ENCODE measurements around the gene TTC9C. TPM values are rescaled to one million over a fixed set of nuclear protein-coding genes. Genes with fewer than 3 reads are reported as not detected.
"Not testable (repeated sequence)": the region's sequence is repeated elsewhere in the genome, so short reads cannot be mapped to it uniquely, and the experiment has no call there.

The TTC9C gene, protein sequence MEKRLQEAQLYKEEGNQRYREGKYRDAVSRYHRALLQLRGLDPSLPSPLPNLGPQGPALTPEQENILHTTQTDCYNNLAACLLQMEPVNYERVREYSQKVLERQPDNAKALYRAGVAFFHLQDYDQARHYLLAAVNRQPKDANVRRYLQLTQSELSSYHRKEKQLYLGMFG
- total RNA-seq = 32.7 and 33.3 TPM in 2 replicates

- Mint-ChIP-seq H3K27ac (peak within 1 kb of the TSS; percentile 99), H3K27me3 (peaks cover 2% of the 10 kb centered on the region), H3K36me3 (ENCODE audit: low read depth) (peaks cover 55% of the 10 kb centered on the region), H3K4me1 (peaks cover 36% of the 10 kb centered on the region), H3K9me3 (no peaks in the 10 kb centered on the region), H3K4me3 (peak within 1 kb of the TSS; percentile 93)
- intact Hi-C loops (cut with micrococcal nuclease) = loop anchor here (1.0 to 5.0 kb wide), 7 partner anchors 56 to 152 kb away; partner anchors contain the start of genes GANAB, LBHD1, NXF1 and SLC3A2
- DNase-seq = peak; percentile 95
Measured at GRCh38 chr11:62728171-62728988, at the start of gene TTC9C. TTC9C (plus strand) TSS chr11:62728486; CDS start chr11:62728849, 363 bp downstream.

DNA sequence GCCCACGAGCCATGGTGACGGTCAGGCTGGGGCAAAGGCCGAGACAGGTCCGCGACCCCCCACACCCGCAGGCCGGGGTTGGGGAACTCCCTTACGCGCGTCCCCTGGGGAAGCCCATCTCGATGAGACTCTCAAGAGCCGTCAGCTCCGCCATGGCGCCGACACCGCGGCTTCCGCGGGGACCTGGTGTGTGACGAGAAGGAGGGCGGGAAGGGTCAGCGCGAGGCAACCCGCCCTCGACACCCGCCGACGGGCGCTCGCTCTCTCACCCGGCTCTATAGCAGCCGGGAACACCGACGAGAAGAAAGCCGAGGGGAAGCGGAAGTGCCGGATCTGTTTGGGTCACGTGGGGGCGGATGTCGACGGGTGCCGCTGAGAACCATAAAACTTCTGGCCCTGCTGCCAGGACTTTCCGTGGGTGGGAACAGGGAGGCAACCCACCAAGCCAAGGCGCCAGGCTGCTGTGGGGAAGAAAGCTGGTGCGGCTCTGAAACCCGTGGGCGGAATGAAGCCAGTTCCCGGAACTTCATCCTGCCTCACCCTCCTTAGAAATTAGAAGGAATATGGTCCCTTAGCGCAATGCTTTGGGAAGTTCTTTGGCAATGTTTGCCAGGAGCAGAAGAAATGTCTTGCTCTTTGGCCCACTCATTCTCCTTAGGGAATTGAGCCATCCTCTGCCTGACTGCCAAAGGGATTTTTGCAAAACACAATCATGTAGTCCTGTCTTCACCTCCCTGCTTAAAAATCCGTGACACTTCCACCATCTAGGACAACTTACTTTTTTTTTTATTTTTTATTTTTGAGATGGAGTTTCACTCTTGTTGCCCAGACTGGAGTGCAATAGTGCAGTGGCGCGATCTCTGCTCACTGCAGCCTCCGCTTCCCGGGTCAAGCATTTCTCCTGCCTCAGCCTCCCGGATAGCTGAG, 49.3 kb upstream of the TTC9C start, which contains the start of gene UBXN1:
Gene UBXN1 (minus strand): TSS at position 304 of the 927 bp plus-strand sequence. CDS start 150 bp downstream, at position 154.
- Mint-ChIP-seq H3K27ac (peak within 1 kb of the TSS; percentile 96), H3K4me3 (peak within 1 kb of the TSS; percentile 85), H3K9me3 (no peaks in the 10 kb centered on the region), H3K27me3 (no peaks in the 10 kb centered on the region), H3K4me1 (peaks cover 27% of the 10 kb centered on the region), H3K36me3 (ENCODE audit: low read depth) (peaks cover 26% of the 10 kb centered on the region)
- intact Hi-C loops (cut with micrococcal nuclease) = loop anchor here (1.0 to 10.0 kb wide), 5 partner anchors 8 to 254 kb away; partner anchors contain the start of genes C11orf98, CSKMT, INTS5 and UQCC3
- peak; percentile 95 for DNase-seq

- intact Hi-C loops (cut with micrococcal nuclease) = no loop called here
- H3K9me3 Mint-ChIP-seq = no peaks in the 10 kb centered on the region
Measured at GRCh38 chr11:62680825-62681240, 47.5 kb upstream of the TTC9C start.

GRCh38 chr11:62682518-62682917, 45.8 kb upstream of the TTC9C start:
- no peak for DNase-seq
- H3K9me3 Mint-ChIP-seq = no peaks in the 10 kb centered on the region
- intact Hi-C loops (cut with micrococcal nuclease) = no loop called here
- H3K27me3 Mint-ChIP-seq = peaks cover 2% of the 10 kb centered on the region
- H3K27ac Mint-ChIP-seq = no peak overlapping the region
- H3K36me3 Mint-ChIP-seq (ENCODE audit: low read depth) = peaks cover 7% of the 10 kb centered on the region
- no peak overlapping the region for H3K4me3 Mint-ChIP-seq
- peaks cover 16% of the 10 kb centered on the region for H3K4me1 Mint-ChIP-seq

More at GRCh38 chr11:62680825-62681240, 47.5 kb upstream of the TTC9C start:
- Mint-ChIP-seq H3K4me1 (peaks cover 24% of the 10 kb centered on the region), H3K27me3 (no peaks in the 10 kb centered on the region), H3K36me3 (ENCODE audit: low read depth) (peaks cover 21% of the 10 kb centered on the region), H3K27ac (peak overlapping the region; percentile 61), H3K4me3 (peak overlapping the region; percentile 44)
- DNase-seq = peak; percentile 84

- peaks cover 9% of the 10 kb centered on the region for H3K27me3 Mint-ChIP-seq
- H3K9me3 Mint-ChIP-seq = no peaks in the 10 kb centered on the region
- peaks cover 19% of the 10 kb centered on the region for H3K36me3 Mint-ChIP-seq (ENCODE audit: low read depth)
Measured at GRCh38 chr11:62687508-62688396, 40.5 kb upstream of the TTC9C start.

GRCh38 chr11:62688491-62688890, 39.8 kb upstream of the TTC9C start:
- Mint-ChIP-seq H3K4me3 (no peak overlapping the region), H3K4me1 (no peaks in the 10 kb centered on the region), H3K27me3 (peaks cover 9% of the 10 kb centered on the region), H3K27ac (no peak overlapping the region), H3K36me3 (ENCODE audit: low read depth) (peaks cover 23% of the 10 kb centered on the region), H3K9me3 (no peaks in the 10 kb centered on the region)
- intact Hi-C loops (cut with micrococcal nuclease) = no loop called here
- DNase-seq = no peak

More at GRCh38 chr11:62687508-62688396, 40.5 kb upstream of the TTC9C start:
- intact Hi-C loops (cut with micrococcal nuclease) = no loop called here
- Mint-ChIP-seq H3K4me3 (no peak overlapping the region), H3K4me1 (no peaks in the 10 kb centered on the region), H3K27ac (no peak overlapping the region)
- DNase-seq = no peak

DNA sequence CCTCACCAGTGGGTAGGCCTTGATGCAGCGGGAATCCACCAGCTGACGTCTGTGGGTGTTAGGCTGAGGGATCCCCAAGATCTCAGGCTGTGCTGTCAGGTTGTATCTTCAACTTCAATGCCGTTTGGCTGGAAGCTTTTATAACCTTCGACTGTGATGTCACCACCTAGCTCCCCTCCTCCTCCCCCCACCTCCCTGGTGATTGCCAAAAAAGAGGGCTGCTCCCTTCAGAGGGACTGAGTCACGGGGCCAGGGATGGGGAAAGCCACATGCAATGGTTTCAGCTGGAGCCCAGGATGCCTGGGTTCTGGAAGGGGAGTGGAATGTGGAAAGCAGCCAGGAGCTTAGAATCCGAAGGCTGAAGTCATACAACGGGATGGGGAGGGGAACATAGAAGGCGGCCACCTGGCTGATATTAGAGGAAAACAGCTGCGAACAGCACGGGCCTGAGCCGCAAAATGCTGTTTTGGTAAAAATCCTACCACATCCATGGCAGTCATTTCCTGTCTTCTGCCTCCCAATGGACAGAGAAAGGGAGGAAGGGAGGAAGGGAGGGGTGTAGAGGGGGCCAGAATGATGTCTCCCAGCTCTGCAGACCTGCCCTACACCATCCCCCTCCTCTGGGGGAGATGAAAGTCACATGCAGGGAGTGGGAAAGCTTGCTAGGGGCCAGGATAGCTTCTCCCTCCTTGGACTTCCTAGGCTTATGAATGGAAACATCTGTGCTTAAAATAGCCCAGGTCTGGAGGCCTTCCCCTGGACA, 38.7 kb upstream of the TTC9C start, which contains the start of gene LRRN4CL:
Gene LRRN4CL (minus strand): TSS at position 110 of the 763 bp plus-strand sequence. CDS start 1,022 bp downstream, outside the sequence.
- Mint-ChIP-seq H3K4me3 (no peak within 1 kb of the TSS), H3K4me1 (peaks cover 2% of the 10 kb centered on the region), H3K9me3 (no peaks in the 10 kb centered on the region), H3K27me3 (peaks cover 9% of the 10 kb centered on the region), H3K27ac (no peak within 1 kb of the TSS), H3K36me3 (ENCODE audit: low read depth) (peaks cover 25% of the 10 kb centered on the region)
- intact Hi-C loops (cut with micrococcal nuclease) = loop anchor here (5.0 kb wide), 2 partner anchors 97 to 297 kb away; partner anchors contain the start of gene TUT1
- DNase-seq = no peak

- intact Hi-C loops (cut with micrococcal nuclease) = loop anchor here (5.0 kb wide), 2 partner anchors 101 to 301 kb away; partner anchors contain the start of gene TUT1
- not testable (repeated sequence) for H3K4me1 Mint-ChIP-seq, H3K4me3 Mint-ChIP-seq, H3K27me3 Mint-ChIP-seq, DNase-seq, H3K27ac Mint-ChIP-seq, H3K9me3 Mint-ChIP-seq
- H3K36me3 Mint-ChIP-seq (ENCODE audit: low read depth) = peaks cover 30% of the 10 kb centered on the region
Measured at GRCh38 chr11:62693624-62694023, 34.7 kb upstream of the TTC9C start.

- intact Hi-C loops (cut with micrococcal nuclease) = loop anchor here (5.0 kb wide), 2 partner anchors 102 to 302 kb away; partner anchors contain the start of gene TUT1
- H3K27ac Mint-ChIP-seq = peak overlapping the region; percentile 68
- no peaks in the 10 kb centered on the region for H3K27me3 Mint-ChIP-seq
- peaks cover 7% of the 10 kb centered on the region for H3K4me1 Mint-ChIP-seq
- no peak overlapping the region for H3K4me3 Mint-ChIP-seq
- peaks cover 26% of the 10 kb centered on the region for H3K36me3 Mint-ChIP-seq (ENCODE audit: low read depth)
- peak; percentile 93 for DNase-seq
- no peaks in the 10 kb centered on the region for H3K9me3 Mint-ChIP-seq
Measured at GRCh38 chr11:62694455-62695167, 33.7 kb upstream of the TTC9C start.

DNA sequence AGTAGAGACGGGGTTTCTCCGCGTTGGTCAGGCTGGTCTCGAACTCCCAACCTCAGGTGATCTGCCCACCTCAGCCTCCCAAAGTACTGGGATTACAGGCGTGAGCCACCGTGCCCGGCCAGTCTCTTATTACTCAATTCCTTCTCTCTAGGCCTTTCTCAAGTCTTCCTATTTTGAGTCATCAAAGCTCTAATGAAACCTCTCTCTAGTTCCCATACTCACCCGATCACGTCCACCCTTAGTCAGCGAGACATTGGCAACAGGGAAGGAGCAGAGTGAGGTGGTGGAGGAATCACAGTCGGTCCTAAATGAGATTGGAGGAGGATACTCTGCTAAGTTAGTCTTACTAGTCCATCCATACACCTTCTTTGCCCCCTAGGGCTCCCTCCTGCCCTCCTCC, 26.0 kb upstream of the TTC9C start:
- intact Hi-C loops (cut with micrococcal nuclease) = no loop called here
- no peak for DNase-seq
- no peak overlapping the region for H3K27ac Mint-ChIP-seq

GRCh38 chr11:62703921-62704320, 24.4 kb upstream of the TTC9C start:
- H3K27me3 Mint-ChIP-seq; DNase-seq; intact Hi-C loops (cut with micrococcal nuclease); H3K9me3 Mint-ChIP-seq; H3K27ac Mint-ChIP-seq; H3K4me3 Mint-ChIP-seq: not testable (repeated sequence)
- Mint-ChIP-seq H3K36me3 (ENCODE audit: low read depth) (peaks cover 20% of the 10 kb centered on the region), H3K4me1 (peaks cover 27% of the 10 kb centered on the region)

More for the DNA sequence above, 26.0 kb upstream of the TTC9C start:
- H3K36me3 Mint-ChIP-seq (ENCODE audit: low read depth) = peaks cover 20% of the 10 kb centered on the region
- no peaks in the 10 kb centered on the region for H3K27me3 Mint-ChIP-seq
- H3K4me3 Mint-ChIP-seq = no peak overlapping the region
- H3K9me3 Mint-ChIP-seq = no peaks in the 10 kb centered on the region
- H3K4me1 Mint-ChIP-seq = peaks cover 14% of the 10 kb centered on the region
